Naive thymus-derived CD8-positive, alpha-beta T cell (primary cell): ENCODE data around the gene TRIM63. TPM values are rescaled to one million over a fixed set of nuclear protein-coding genes. Genes with fewer than 3 reads are reported as not detected.
A peak's percentile ranks its signal among the peaks of the same experiment; 100 is the strongest.

Source experiments
- ATAC-seq, 2 donors: fragments of 150-1000 bp; cut with Tn5 transposase in 1 of 2; sonication (Bioruptor Pico), chemical (Tn5 transposase) in 1 of 2; 1 replicate in 1 of 2; 2 replicates in 1 of 2; pipeline ENCODE4 v1.10.0; 2021; ENCODE audit warnings: mild to moderate bottlenecking in 2 of 2, moderate library complexity in 2 of 2
- POLR2A ChIA-PET: fragments of 350-600 bp; sonication (Branson Sonifier 250); formaldehyde crosslinking; loops from one replicate; lab custom pipeline; 2021; ENCODE audit warnings: antibody characterized with exemption; lab: Charles Lee
- DNase-seq, 10 donors: peaks; one replicate each; pipeline versions ENCODE4 v3.0.0 to v3.0.0-alpha.2; 2020 to 2022
- H3K27ac Mint-ChIP-seq, 10 donors: one replicate each; pipeline ENCODE4 v1.8.0; 2020 to 2022; ENCODE audit warnings: mild to moderate bottlenecking in 10 of 10, mixed read lengths in 10 of 10, moderate library complexity in 4 of 10, inconsistent platforms in 1 of 10
- H3K27me3 Mint-ChIP-seq, 5 donors: one replicate each; pipeline ENCODE4 v1.8.0; 2021 to 2022; ENCODE audit warnings: mixed read lengths in 5 of 5
- H3K36me3 Mint-ChIP-seq, 3 donors: one replicate each; pipeline ENCODE4 v1.8.0; 2020 to 2022; ENCODE audit warnings: mixed read lengths in 3 of 3, mild to moderate bottlenecking in 2 of 3, inconsistent platforms in 1 of 3
- H3K4me1 Mint-ChIP-seq, 4 donors: one replicate each; pipeline ENCODE4 v1.8.0; 2021 to 2022; ENCODE audit warnings: mixed read lengths in 4 of 4
- H3K4me3 Mint-ChIP-seq, 10 donors: one replicate each; pipeline ENCODE4 v1.8.0; 2020 to 2022; ENCODE audit warnings: mild to moderate bottlenecking in 10 of 10, mixed read lengths in 10 of 10, moderate library complexity in 6 of 10, inconsistent platforms in 1 of 10
- H3K9me3 Mint-ChIP-seq, 9 donors: one replicate each; pipeline ENCODE4 v1.8.0; 2020 to 2022; ENCODE audit warnings: mixed read lengths in 9 of 9, mild to moderate bottlenecking in 3 of 9, inconsistent platforms in 1 of 9, moderate library complexity in 1 of 9
- polyA plus RNA-seq, 3 donors: library from polyadenylated mRNA; unstranded; fragments of 300-500 nt; fragmentation: Illumina TruSeq; gene quantifications; one replicate each; pipeline ENCODE4 v1.2.3, GENCODE V29; 2021
- total RNA-seq, 8 experiments: library from RNA in 2 of 8; stranded (reverse) in 2 of 8; gene quantifications; one replicate each; pipeline ENCODE4 v1.2.3 and lab custom pipeline; 2021 to 2026

TRIM63 gene
- total and polyA plus RNA-seq, 5 experiments from 2014 or later = not detected

GRCh38 chr1:26046246-26047095 is 21.0 kb downstream of the TRIM63 start:
- Mint-ChIP-seq H3K27ac (no peak overlapping the region), H3K27me3 (peaks cover 28 to 75% (median 56%) of the 10 kb centered on the region in 5 donors), H3K36me3 (no peaks in the 10 kb centered on the region), H3K9me3 (no peaks in the 10 kb centered on the region), H3K4me1 (peaks cover 0 to 14% (median 6%) of the 10 kb centered on the region in 4 donors), H3K4me3 (peak overlapping the region in 3 of 10 donors; percentile 41 to 58 (median 47))
- POLR2A ChIA-PET = no interaction called here
- DNase-seq (no peak), ATAC-seq (peak; percentile 28 to 43)

- Mint-ChIP-seq H3K9me3 (no peaks in the 10 kb centered on the region), H3K4me1 (peaks cover 0 to 10% (median 5%) of the 10 kb centered on the region in 4 donors), H3K27me3 (peaks cover 28 to 69% (median 54%) of the 10 kb centered on the region in 5 donors), H3K36me3 (no peaks in the 10 kb centered on the region), H3K4me3 (peak within 1 kb of the TSS in 6 of 10 donors; percentile 36 to 58 (median 50)), H3K27ac (peak within 1 kb of the TSS in 1 of 10 donors; percentile 73)
- DNase-seq (no peak), ATAC-seq (peak; percentile 25 to 28)
- POLR2A ChIA-PET = no interaction called here
Observed at GRCh38 chr1:26045722-26046245, 21.6 kb downstream of the TRIM63 start, which contains the start of gene SLC30A2. SLC30A2 (minus strand) TSS chr1:26046118; CDS start chr1:26045896, 222 bp downstream.

- POLR2A ChIA-PET = no interaction called here
Observed at GRCh38 chr1:26044971-26045721, 22.3 kb downstream of the TRIM63 start.

GRCh38 chr1:26044414-26044813 is 23.0 kb downstream of the TRIM63 start:
- H3K4me3 Mint-ChIP-seq = no peak overlapping the region
- no peaks in the 10 kb centered on the region for H3K36me3 Mint-ChIP-seq
- POLR2A ChIA-PET = interaction anchor here (1.2 kb wide), 1 partner anchor 10 kb away, joined by 4 read pairs; no protein-coding TSS in a partner anchor
- ATAC-seq = no peak
- H3K9me3 Mint-ChIP-seq = no peaks in the 10 kb centered on the region
- H3K27ac Mint-ChIP-seq = peak overlapping the region in 1 of 10 donors; percentile 73
- H3K27me3 Mint-ChIP-seq = peaks cover 24 to 56% (median 45%) of the 10 kb centered on the region in 5 donors
- H3K4me1 Mint-ChIP-seq = peaks cover 0 to 10% (median 4%) of the 10 kb centered on the region in 4 donors
- DNase-seq = no peak

More at GRCh38 chr1:26044971-26045721, 22.3 kb downstream of the TRIM63 start:
- ATAC-seq = no peak
- Mint-ChIP-seq H3K4me1 (peaks cover 0 to 10% (median 4%) of the 10 kb centered on the region in 4 donors), H3K9me3 (no peaks in the 10 kb centered on the region), H3K27ac (peak overlapping the region in 1 of 10 donors; percentile 73), H3K4me3 (peak overlapping the region in 5 of 10 donors; percentile 25 to 58 (median 47)), H3K27me3 (peaks cover 26 to 63% (median 49%) of the 10 kb centered on the region in 5 donors), H3K36me3 (no peaks in the 10 kb centered on the region)
- DNase-seq = no peak

GRCh38 chr1:26043765-26044164 is 23.7 kb downstream of the TRIM63 start:
- no peak overlapping the region for H3K27ac Mint-ChIP-seq
- H3K4me1 Mint-ChIP-seq = peaks cover 0 to 10% (median 4%) of the 10 kb centered on the region in 4 donors
- POLR2A ChIA-PET = interaction anchor here (0.5 to 1.2 kb wide), 2 partner anchors 9 to 182 kb away, joined by 3 to 4 read pairs; no protein-coding TSS in a partner anchor
- no peak overlapping the region for H3K4me3 Mint-ChIP-seq
- H3K9me3 Mint-ChIP-seq = no peaks in the 10 kb centered on the region
- H3K27me3 Mint-ChIP-seq = peaks cover 22 to 51% (median 39%) of the 10 kb centered on the region in 5 donors
- no peak for ATAC-seq
- no peak for DNase-seq
- H3K36me3 Mint-ChIP-seq = no peaks in the 10 kb centered on the region

- no peak overlapping the region for H3K4me3 Mint-ChIP-seq
- H3K27ac Mint-ChIP-seq = no peak overlapping the region
- POLR2A ChIA-PET = no interaction called here
- H3K27me3 Mint-ChIP-seq = peaks cover 15 to 34% (median 24%) of the 10 kb centered on the region in 5 donors
- ATAC-seq (no peak), DNase-seq (no peak)
- H3K4me1 Mint-ChIP-seq = peaks cover 0 to 6% (median 4%) of the 10 kb centered on the region in 4 donors
- no peaks in the 10 kb centered on the region for H3K9me3 Mint-ChIP-seq
- H3K36me3 Mint-ChIP-seq = no peaks in the 10 kb centered on the region
Observed at GRCh38 chr1:26041978-26042377, 25.5 kb downstream of the TRIM63 start.

- POLR2A ChIA-PET = no interaction called here
- peaks cover 15 to 30% (median 22%) of the 10 kb centered on the region in 5 donors for H3K27me3 Mint-ChIP-seq
- no peaks in the 10 kb centered on the region for H3K36me3 Mint-ChIP-seq
- no peak overlapping the region for H3K27ac Mint-ChIP-seq
- peaks cover 0 to 6% (median 4%) of the 10 kb centered on the region in 4 donors for H3K4me1 Mint-ChIP-seq
- DNase-seq (no peak), ATAC-seq (no peak)
- H3K4me3 Mint-ChIP-seq = no peak overlapping the region
- H3K9me3 Mint-ChIP-seq = no peaks in the 10 kb centered on the region
Observed at GRCh38 chr1:26041401-26041800, 26.0 kb downstream of the TRIM63 start.

- ATAC-seq (no peak), DNase-seq (no peak)
- Mint-ChIP-seq H3K27me3 (peaks cover 2 to 14% (median 6%) of the 10 kb centered on the region in 5 donors), H3K4me3 (peak overlapping the region in 1 of 10 donors; percentile 41), H3K4me1 (peaks cover 8 to 20% (median 12%) of the 10 kb centered on the region in 4 donors), H3K9me3 (no peaks in the 10 kb centered on the region), H3K27ac (no peak overlapping the region), H3K36me3 (no peaks in the 10 kb centered on the region)
- POLR2A ChIA-PET = no interaction called here
Observed at GRCh38 chr1:26038904-26039303, 28.5 kb downstream of the TRIM63 start.

GRCh38 chr1:26038477-26038876 is 29.0 kb downstream of the TRIM63 start:
- Mint-ChIP-seq H3K4me1 (peaks cover 8 to 20% (median 12%) of the 10 kb centered on the region in 4 donors), H3K36me3 (no peaks in the 10 kb centered on the region), H3K27me3 (peaks cover 1 to 9% (median 3%) of the 10 kb centered on the region in 5 donors), H3K27ac (no peak overlapping the region), H3K4me3 (no peak overlapping the region), H3K9me3 (no peaks in the 10 kb centered on the region)
- ATAC-seq (no peak), DNase-seq (no peak)
- POLR2A ChIA-PET = no interaction called here

GRCh38 chr1:26037904-26038303 is 29.5 kb downstream of the TRIM63 start:
- DNase-seq = no peak
- peaks cover 0 to 9% (median 3%) of the 10 kb centered on the region in 5 donors for H3K27me3 Mint-ChIP-seq
- no peak overlapping the region for H3K27ac Mint-ChIP-seq
- no peaks in the 10 kb centered on the region for H3K9me3 Mint-ChIP-seq
- peaks cover 8 to 20% (median 12%) of the 10 kb centered on the region in 4 donors for H3K4me1 Mint-ChIP-seq
- no peak for ATAC-seq
- H3K36me3 Mint-ChIP-seq = no peaks in the 10 kb centered on the region
- H3K4me3 Mint-ChIP-seq = no peak overlapping the region
- POLR2A ChIA-PET = no interaction called here

GRCh38 chr1:26036756-26037281 is 30.6 kb downstream of the TRIM63 start:
- Mint-ChIP-seq H3K4me1 (peaks cover 8 to 20% (median 12%) of the 10 kb centered on the region in 4 donors), H3K36me3 (no peaks in the 10 kb centered on the region), H3K27me3 (peaks cover 0 to 3% (median 0%) of the 10 kb centered on the region in 5 donors), H3K9me3 (no peaks in the 10 kb centered on the region), H3K4me3 (peak overlapping the region in 2 of 10 donors; percentile 34 to 96), H3K27ac (peak overlapping the region in 1 of 10 donors; percentile 49)
- POLR2A ChIA-PET = interaction anchor here (0.5 to 0.6 kb wide), 2 partner anchors 80 to 136 kb away, joined by 3 read pairs; no protein-coding TSS in a partner anchor
- DNase-seq (no peak), ATAC-seq (no peak)
